HFFc6 (cell line): ENCODE results near the gene SPSB4. TPM values are rescaled to one million over a fixed set of nuclear protein-coding genes. Genes with fewer than 3 reads are reported as not detected.

Experiments
- DNase-seq: peaks from one replicate; pipeline ENCODE4 v3.0.0-alpha.2; 2018
- H3K27ac Mint-ChIP-seq: 2 replicates; pipeline ENCODE4 v1.8.0; 2020; ENCODE audit warnings: mild to moderate bottlenecking, mixed read lengths
- H3K27me3 Mint-ChIP-seq: 2 replicates; pipeline ENCODE4 v1.8.0; 2021; ENCODE audit warnings: mild to moderate bottlenecking, moderate library complexity, mixed read lengths; ENCODE audit not compliant: insufficient read depth
- H3K36me3 Mint-ChIP-seq: 2 replicates; pipeline ENCODE4 v1.8.0; 2021; ENCODE audit warnings: low read depth, mixed read lengths
- H3K4me1 Mint-ChIP-seq: 2 replicates; pipeline ENCODE4 v1.8.0; 2020; ENCODE audit warnings: low read depth, mixed read lengths
- H3K4me3 Mint-ChIP-seq: 2 replicates; pipeline ENCODE4 v1.8.0; 2020; ENCODE audit warnings: mild to moderate bottlenecking, moderate library complexity, mixed read lengths
- H3K9me3 Mint-ChIP-seq: 2 replicates; pipeline ENCODE4 v1.8.0; 2020; ENCODE audit warnings: mild to moderate bottlenecking, mixed read lengths
- total RNA-seq, 6 experiments: library from RNA; stranded (reverse); fragmentation: NEBNext Ultra II Directional; extraction: Animal tissue kit (Norgen Biotek cat#: 25700); gene quantifications; 2 replicates in 1 of 6; 3 replicates in 5 of 6; pipeline ENCODE4 v1.2.3, GENCODE V29; 2021
- TF ChIP-seq, protein P1 (sequence below): fragments of 200-600 bp; sonication (generic); IDR thresholded peaks from 2 replicates; pipeline ENCODE4 v1.5.0; 2021; ENCODE audit warnings: antibody characterized with exemption, mild to moderate bottlenecking

The SPSB4 gene
- total RNA-seq, 6 experiments from 2014 or later: not detected

DNA sequence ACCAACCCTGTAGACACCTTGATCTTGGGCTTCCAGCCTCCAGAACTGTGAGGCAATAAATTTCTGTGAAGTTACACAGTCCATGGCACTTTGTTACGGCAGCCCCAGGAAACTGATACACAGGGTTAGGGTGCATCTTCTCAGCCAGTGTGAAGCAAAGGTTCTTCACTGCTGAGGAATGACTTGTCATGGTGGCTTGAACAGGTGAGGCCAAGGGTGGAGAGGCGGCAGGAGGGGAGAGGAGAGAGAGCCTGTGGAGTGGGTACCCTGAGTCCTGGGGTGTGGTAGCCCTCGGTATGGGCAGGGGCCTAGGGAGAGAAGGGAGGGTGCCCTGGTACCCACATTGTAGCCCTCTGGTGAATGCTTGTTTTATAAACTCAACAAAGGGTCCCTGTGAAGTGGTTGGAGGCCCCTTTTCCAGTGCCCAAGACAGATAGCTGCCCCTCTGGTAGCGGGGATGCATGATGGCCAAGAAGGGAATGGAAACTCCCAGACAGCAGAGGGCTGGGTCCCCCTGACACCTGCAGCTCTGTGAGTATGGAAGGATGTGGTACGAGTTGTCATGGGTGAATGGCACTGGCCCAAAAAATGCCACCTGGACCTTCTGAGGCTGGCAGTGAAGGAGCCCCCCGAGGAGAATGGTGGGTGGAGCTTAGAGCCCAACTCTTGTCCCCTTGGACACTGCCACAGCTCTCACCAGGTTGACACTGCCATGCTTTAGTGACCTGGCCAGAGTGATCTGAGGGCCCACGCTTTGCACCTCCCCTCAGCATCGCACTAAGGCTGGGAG lies 49.6 kb downstream of the SPSB4 start:
- H3K9me3 Mint-ChIP-seq: no peaks in the 10 kb centered on the region
- DNase-seq: no peak
- TF ChIP-seq, protein P1, sequence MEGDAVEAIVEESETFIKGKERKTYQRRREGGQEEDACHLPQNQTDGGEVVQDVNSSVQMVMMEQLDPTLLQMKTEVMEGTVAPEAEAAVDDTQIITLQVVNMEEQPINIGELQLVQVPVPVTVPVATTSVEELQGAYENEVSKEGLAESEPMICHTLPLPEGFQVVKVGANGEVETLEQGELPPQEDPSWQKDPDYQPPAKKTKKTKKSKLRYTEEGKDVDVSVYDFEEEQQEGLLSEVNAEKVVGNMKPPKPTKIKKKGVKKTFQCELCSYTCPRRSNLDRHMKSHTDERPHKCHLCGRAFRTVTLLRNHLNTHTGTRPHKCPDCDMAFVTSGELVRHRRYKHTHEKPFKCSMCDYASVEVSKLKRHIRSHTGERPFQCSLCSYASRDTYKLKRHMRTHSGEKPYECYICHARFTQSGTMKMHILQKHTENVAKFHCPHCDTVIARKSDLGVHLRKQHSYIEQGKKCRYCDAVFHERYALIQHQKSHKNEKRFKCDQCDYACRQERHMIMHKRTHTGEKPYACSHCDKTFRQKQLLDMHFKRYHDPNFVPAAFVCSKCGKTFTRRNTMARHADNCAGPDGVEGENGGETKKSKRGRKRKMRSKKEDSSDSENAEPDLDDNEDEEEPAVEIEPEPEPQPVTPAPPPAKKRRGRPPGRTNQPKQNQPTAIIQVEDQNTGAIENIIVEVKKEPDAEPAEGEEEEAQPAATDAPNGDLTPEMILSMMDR: no peak
- H3K36me3 Mint-ChIP-seq: no peaks in the 10 kb centered on the region
- H3K27ac Mint-ChIP-seq: no peak overlapping the region
- no peaks in the 10 kb centered on the region for H3K4me1 Mint-ChIP-seq
- peaks cover 20% of the 10 kb centered on the region for H3K27me3 Mint-ChIP-seq
- H3K4me3 Mint-ChIP-seq: no peak overlapping the region

DNA sequence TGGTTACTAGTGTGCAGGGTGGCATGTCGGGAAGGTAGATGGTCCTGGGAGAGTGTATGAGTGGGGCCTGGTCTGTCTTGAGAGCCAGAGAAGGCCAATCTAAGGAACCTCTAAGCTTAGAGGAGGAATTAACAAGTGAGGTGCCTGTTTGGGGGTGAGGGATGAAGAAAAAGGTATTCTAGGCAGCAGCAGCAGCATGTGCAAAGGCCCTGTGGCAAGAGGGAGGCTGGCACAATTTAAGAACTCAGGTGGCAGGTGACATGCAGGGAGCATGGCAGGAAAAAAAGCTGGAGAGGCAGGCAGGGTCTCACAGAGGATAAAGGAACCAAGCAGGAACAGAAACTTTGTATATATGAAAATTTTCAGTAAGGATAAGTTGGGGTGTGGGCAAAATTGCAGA lies 51.2 kb downstream of the SPSB4 start:
- Mint-ChIP-seq H3K4me1 (no peaks in the 10 kb centered on the region), H3K27ac (no peak overlapping the region), H3K9me3 (no peaks in the 10 kb centered on the region), H3K4me3 (no peak overlapping the region), H3K36me3 (no peaks in the 10 kb centered on the region), H3K27me3 (peaks cover 24% of the 10 kb centered on the region)
- no peak for DNase-seq
- TF ChIP-seq, protein P1: no peak

DNA sequence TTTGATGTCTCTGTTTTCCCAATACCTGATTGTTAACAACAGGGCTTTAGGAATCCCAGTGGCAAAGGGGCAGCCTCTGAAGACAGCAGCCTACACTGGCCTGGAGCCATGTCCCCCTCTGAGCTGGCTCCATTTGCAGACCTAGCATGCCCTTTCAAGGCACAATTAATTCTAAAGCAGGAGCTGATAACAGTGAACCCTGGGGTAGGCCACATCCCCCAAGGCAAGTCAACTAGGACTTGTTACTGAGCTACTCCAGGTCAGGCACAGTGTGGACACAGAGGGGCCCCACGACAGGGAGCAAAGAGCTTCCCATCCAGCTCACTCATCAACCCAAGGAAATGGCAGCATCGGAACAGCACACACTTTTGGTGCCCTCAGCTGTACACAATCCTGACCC lies 51.9 kb downstream of the SPSB4 start:
- DNase-seq: no peak
- Mint-ChIP-seq H3K36me3 (no peaks in the 10 kb centered on the region), H3K4me1 (no peaks in the 10 kb centered on the region), H3K27me3 (peaks cover 24% of the 10 kb centered on the region), H3K4me3 (no peak overlapping the region), H3K9me3 (no peaks in the 10 kb centered on the region), H3K27ac (no peak overlapping the region)
- TF ChIP-seq, protein P1: no peak

DNA sequence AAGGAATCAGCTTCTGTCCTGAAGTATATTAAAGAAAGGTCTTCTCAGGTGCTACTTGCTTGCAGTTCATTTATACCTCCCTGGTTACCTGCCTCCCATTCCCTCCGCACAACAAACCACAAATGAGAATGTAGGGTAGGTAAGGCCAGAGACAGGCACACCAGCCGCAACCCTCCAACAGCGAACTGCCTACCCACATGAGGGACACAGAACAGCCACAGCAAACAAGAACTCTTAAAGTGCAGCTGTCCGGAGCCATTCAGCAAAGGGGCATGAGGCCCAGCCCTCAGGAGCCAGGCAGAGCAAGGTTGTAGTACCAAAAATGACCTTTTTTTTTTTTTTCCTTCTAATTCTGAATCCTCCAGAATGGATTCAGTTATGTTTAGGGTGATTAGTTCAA lies 52.4 kb downstream of the SPSB4 start:
- H3K4me1 Mint-ChIP-seq: no peaks in the 10 kb centered on the region
- DNase-seq: no peak
- TF ChIP-seq, protein P1: no peak
- no peak overlapping the region for H3K27ac Mint-ChIP-seq
- H3K36me3 Mint-ChIP-seq: no peaks in the 10 kb centered on the region
- no peak overlapping the region for H3K4me3 Mint-ChIP-seq
- H3K27me3 Mint-ChIP-seq: peaks cover 25% of the 10 kb centered on the region
- H3K9me3 Mint-ChIP-seq: no peaks in the 10 kb centered on the region

DNA sequence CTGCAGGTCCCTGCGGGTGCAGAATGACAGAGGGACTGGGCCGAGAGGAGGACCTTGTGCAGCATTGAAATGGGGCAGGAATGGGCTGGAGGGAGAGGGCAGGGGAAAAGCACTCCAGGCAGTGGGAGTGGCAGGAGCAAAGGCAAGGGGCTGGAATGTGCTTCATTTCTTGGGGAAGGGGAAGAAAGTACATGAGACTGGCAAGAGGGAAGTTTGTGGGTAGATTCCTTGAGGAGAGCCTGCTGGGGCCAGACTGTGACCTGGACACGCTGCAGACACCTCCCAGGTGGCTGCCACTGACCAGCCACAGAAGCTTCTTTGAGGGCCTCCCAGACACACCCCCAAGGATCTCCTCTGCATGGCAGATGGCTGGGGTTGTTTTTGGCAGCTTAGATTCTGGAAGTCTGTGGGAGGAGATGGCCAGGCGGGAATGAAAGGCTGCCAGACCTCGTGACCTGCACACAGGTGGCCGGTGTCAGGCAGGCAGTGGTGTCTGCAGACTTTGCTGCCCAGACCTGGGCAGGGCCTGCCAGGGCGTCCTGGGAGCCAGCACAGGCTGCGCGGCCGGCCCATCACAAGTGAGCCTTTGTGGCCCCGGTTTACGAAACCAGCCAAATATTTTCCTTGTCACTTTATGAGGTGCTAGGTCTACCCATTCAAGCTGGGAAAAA lies 53.1 kb downstream of the SPSB4 start:
- no peak overlapping the region for H3K4me3 Mint-ChIP-seq
- no peaks in the 10 kb centered on the region for H3K9me3 Mint-ChIP-seq
- H3K36me3 Mint-ChIP-seq: no peaks in the 10 kb centered on the region
- no peak overlapping the region for H3K27ac Mint-ChIP-seq
- no peaks in the 10 kb centered on the region for H3K4me1 Mint-ChIP-seq
- DNase-seq: no peak
- H3K27me3 Mint-ChIP-seq: peaks cover 28% of the 10 kb centered on the region
- TF ChIP-seq, protein P1: no peak
